ENCODE measurements around the gene NLRP6. TPM values are rescaled to one million over a fixed set of nuclear protein-coding genes. Genes with fewer than 3 reads are reported as not detected.
"Not testable (repeated sequence)": the region's sequence is repeated elsewhere in the genome, so short reads cannot be mapped to it uniquely, and the experiment has no call there.

Gene NLRP6
- total and polyA plus RNA-seq, 5 donors, result 0.02 to 0.24 (median 0.11) TPM; not detected in 2

GRCh38 chr11:329886-330253 is 51.7 kb downstream of the NLRP6 start:
- DNase-seq (peak in 1 of 3 donors; percentile 18), ATAC-seq (no peak)
- Histone ChIP-seq H3K4me3 (ENCODE audit: low read length) (no peak overlapping the region), H3K27me3 (ENCODE audit: control insufficient read depth, insufficient read depth) (no peaks in the 10 kb centered on the region), H3K27ac (ENCODE audit: low read length) (no peak overlapping the region), H3K9me3 (ENCODE audit: control insufficient read depth, low read length) (no peaks in the 10 kb centered on the region), H3K4me1 (ENCODE audit: control insufficient read depth, insufficient read depth, low read length) (peaks cover 3% of the 10 kb centered on the region)
- WGBS, result 93% methylated on average over 2 of the region's 2 CpGs
- intact Hi-C loops (cut with DNase I), result no loop called here

GRCh38 chr11:330307-330693 is 52.1 kb downstream of the NLRP6 start:
- intact Hi-C loops (cut with DNase I), result no loop called here
- Histone ChIP-seq H3K27me3 (ENCODE audit: control insufficient read depth, insufficient read depth) (no peaks in the 10 kb centered on the region), H3K4me3 (ENCODE audit: low read length) (no peak overlapping the region), H3K4me1 (ENCODE audit: control insufficient read depth, insufficient read depth, low read length) (peaks cover 3% of the 10 kb centered on the region), H3K27ac (ENCODE audit: low read length) (no peak overlapping the region), H3K9me3 (ENCODE audit: control insufficient read depth, low read length) (no peaks in the 10 kb centered on the region)
- WGBS, result 83% methylated on average over 14 of the region's 14 CpGs
- DNase-seq (peak in 2 of 3 donors; percentile 38 to 46), ATAC-seq (no peak)

- intact Hi-C loops (cut with DNase I), result no loop called here
- Histone ChIP-seq H3K9me3 (ENCODE audit: control insufficient read depth, low read length) (no peaks in the 10 kb centered on the region), H3K4me1 (ENCODE audit: control insufficient read depth, insufficient read depth, low read length) (peaks cover under 1% of the 10 kb centered on the region), H3K27me3 (ENCODE audit: control insufficient read depth, insufficient read depth) (no peaks in the 10 kb centered on the region), H3K4me3 (ENCODE audit: low read length) (no peak overlapping the region), H3K27ac (ENCODE audit: low read length) (no peak overlapping the region)
- peak in 2 of 3 donors; percentile 49 to 57 for DNase-seq
- WGBS, result 86% methylated on average over 34 of the region's 34 CpGs
- no peak for ATAC-seq
These were observed 52.6 kb downstream of the NLRP6 start for GRCh38 chr11:330694-331357.

GRCh38 chr11:331358-332060 is 53.3 kb downstream of the NLRP6 start:
- H3K9me3 ChIP-seq (ENCODE audit: control insufficient read depth, low read length), result no peaks in the 10 kb centered on the region
- H3K27ac ChIP-seq (ENCODE audit: low read length), result no peak overlapping the region
- H3K4me3 ChIP-seq (ENCODE audit: low read length), result no peak overlapping the region
- intact Hi-C loops (cut with DNase I), result no loop called here
- no peaks in the 10 kb centered on the region for H3K27me3 ChIP-seq (ENCODE audit: control insufficient read depth, insufficient read depth)
- H3K4me1 ChIP-seq (ENCODE audit: control insufficient read depth, insufficient read depth, low read length), result peaks cover under 1% of the 10 kb centered on the region
- WGBS, result 85% methylated on average over 19 of the region's 19 CpGs
- no peak for ATAC-seq
- peak in 2 of 3 donors; percentile 35 to 49 for DNase-seq

GRCh38 chr11:332651-333480 is 54.7 kb downstream of the NLRP6 start:
- Histone ChIP-seq H3K27me3 (ENCODE audit: control insufficient read depth, insufficient read depth) (no peaks in the 10 kb centered on the region), H3K27ac (ENCODE audit: low read length) (no peak overlapping the region), H3K4me1 (ENCODE audit: control insufficient read depth, insufficient read depth, low read length) (peaks cover 2% of the 10 kb centered on the region), H3K9me3 (ENCODE audit: control insufficient read depth, low read length) (no peaks in the 10 kb centered on the region), H3K4me3 (ENCODE audit: low read length) (no peak overlapping the region)
- WGBS, result 90% methylated on average over 23 of the region's 23 CpGs
- DNase-seq (peak in 2 of 3 donors; percentile 41 to 53), ATAC-seq (no peak)
- intact Hi-C loops (cut with DNase I), result no loop called here

- H3K27me3 ChIP-seq (ENCODE audit: control insufficient read depth, insufficient read depth); H3K4me1 ChIP-seq (ENCODE audit: control insufficient read depth, insufficient read depth, low read length); H3K4me3 ChIP-seq (ENCODE audit: low read length); H3K9me3 ChIP-seq (ENCODE audit: control insufficient read depth, low read length); intact Hi-C loops (cut with DNase I); ATAC-seq: not testable (repeated sequence)
- H3K27ac ChIP-seq (ENCODE audit: low read length), result peak overlapping the region; percentile 16
- peak in 2 of 3 donors; percentile 28 to 40 for DNase-seq
- 84% methylated on average over 17 of the region's 17 CpGs for WGBS
These were observed 55.5 kb downstream of the NLRP6 start for GRCh38 chr11:333616-334263.

- H3K4me1 ChIP-seq (ENCODE audit: control insufficient read depth, insufficient read depth, low read length), result peaks cover 2% of the 10 kb centered on the region
- 46% methylated on average over 25 of the region's 25 CpGs for WGBS
- ATAC-seq (peak; percentile 87 to 89), DNase-seq (peak; percentile 79 to 87 (median 79))
- intact Hi-C loops (cut with DNase I), result no loop called here
- no peaks in the 10 kb centered on the region for H3K27me3 ChIP-seq (ENCODE audit: control insufficient read depth, insufficient read depth)
- H3K9me3 ChIP-seq (ENCODE audit: control insufficient read depth, low read length), result no peaks in the 10 kb centered on the region
- H3K27ac ChIP-seq (ENCODE audit: low read length), result peak overlapping the region; percentile 16
- no peak overlapping the region for H3K4me3 ChIP-seq (ENCODE audit: low read length)
These were observed 56.2 kb downstream of the NLRP6 start for GRCh38 chr11:334264-334994.

Other genes with a start within 250 kb of the NLRP6 start
- gene SCGB1C1, start 85.3 kb upstream of the NLRP6 start, total RNA-seq, result not detected
- not detected for gene SCGB1C1, start 85.3 kb upstream of the NLRP6 start, polyA plus RNA-seq
- gene BET1L, start 71.0 kb upstream of the NLRP6 start, total RNA-seq, result 10 to 100 TPM; 27.1 to 39.9 (median 35.5) TPM
- gene BET1L, start 71.0 kb upstream of the NLRP6 start, polyA plus RNA-seq, result 20.9 TPM
- 10 to 100 TPM; 52.4 to 80.6 (median 58.5) TPM for gene RIC8A, start 70.7 kb upstream of the NLRP6 start, total RNA-seq
- 42.4 TPM for gene RIC8A, start 70.7 kb upstream of the NLRP6 start, polyA plus RNA-seq
- 10 to 100 TPM; 18.5 to 32.5 (median 27.1) TPM for gene SIRT3, start 42.1 kb upstream of the NLRP6 start, total RNA-seq
- gene SIRT3, start 42.1 kb upstream of the NLRP6 start, polyA plus RNA-seq, result 23.9 TPM
- 10 to 100 TPM; 76.8 to 92.9 (median 85.9) TPM for gene PSMD13, start 41.4 kb upstream of the NLRP6 start, total RNA-seq
- gene PSMD13, start 41.4 kb upstream of the NLRP6 start, polyA plus RNA-seq, result 106 TPM
- 10 to 100 TPM in 3 of 4 donors, 1 to 10 TPM in 1; 9.9 to 15.8 (median 11.9) TPM for gene PGGHG, start 10.7 kb downstream of the NLRP6 start, total RNA-seq
- gene PGGHG, start 10.7 kb downstream of the NLRP6 start, polyA plus RNA-seq, result 18.7 TPM
- not detected for gene IFITM5, start 21.1 kb downstream of the NLRP6 start, total RNA-seq
- gene IFITM5, start 21.1 kb downstream of the NLRP6 start, polyA plus RNA-seq, result not detected
- 100 to 1,000 TPM; 180 to 290 (median 240) TPM for gene IFITM2, start 29.4 kb downstream of the NLRP6 start, total RNA-seq
- gene IFITM2, start 29.4 kb downstream of the NLRP6 start, polyA plus RNA-seq, result 393 TPM
- 100 to 1,000 TPM in 3 of 4 donors, 10 to 100 TPM in 1; 85.0 to 169 (median 116) TPM for gene IFITM1, start 35.6 kb downstream of the NLRP6 start, total RNA-seq
- gene IFITM1, start 35.6 kb downstream of the NLRP6 start, polyA plus RNA-seq, result 235 TPM
- 100 to 1,000 TPM; 263 to 569 (median 519) TPM for gene IFITM3, start 42.5 kb downstream of the NLRP6 start, total RNA-seq
- gene IFITM3, start 42.5 kb downstream of the NLRP6 start, polyA plus RNA-seq, result 749 TPM
- gene B4GALNT4, start 91.1 kb downstream of the NLRP6 start, total RNA-seq, result 1 to 10 TPM; 1.0 to 1.6 (median 1.3) TPM
- 2.5 TPM for gene B4GALNT4, start 91.1 kb downstream of the NLRP6 start, polyA plus RNA-seq
- gene PKP3, start 115.8 kb downstream of the NLRP6 start, total RNA-seq, result under 1 TPM; 0.26 to 0.88 (median 0.63) TPM
- 0.36 TPM for gene PKP3, start 115.8 kb downstream of the NLRP6 start, polyA plus RNA-seq
- gene SIGIRR, start 136.6 kb downstream of the NLRP6 start, total RNA-seq, result 10 to 100 TPM; 28.6 to 42.4 (median 35.1) TPM
- 61.8 TPM for gene SIGIRR, start 136.6 kb downstream of the NLRP6 start, polyA plus RNA-seq
- gene ANO9, start 163.6 kb downstream of the NLRP6 start, total RNA-seq, result under 1 TPM; 0.14 to 0.46 (median 0.20) TPM
- 0.20 TPM for gene ANO9, start 163.6 kb downstream of the NLRP6 start, polyA plus RNA-seq
- gene PTDSS2, start 171.9 kb downstream of the NLRP6 start, total RNA-seq, result 10 to 100 TPM; 30.2 to 33.3 (median 30.9) TPM
- gene PTDSS2, start 171.9 kb downstream of the NLRP6 start, polyA plus RNA-seq, result 30.7 TPM
- 100 to 1,000 TPM; 188 to 203 (median 195) TPM for gene RNH1, start 228.8 kb downstream of the NLRP6 start, total RNA-seq
- 162 TPM for gene RNH1, start 228.8 kb downstream of the NLRP6 start, polyA plus RNA-seq